HL-60/S4 (cell line): ENCODE results near the gene BAIAP2.

ENCODE experiments used
- in situ Hi-C: fragments of 300-500 bp; cut with MboI; formaldehyde crosslinking; loops from 2 replicates; pipeline ENCODE4 v1.14.3; 2022; ENCODE audit warnings: low sequenced_read_pairs

Gene BAIAP2

DNA sequence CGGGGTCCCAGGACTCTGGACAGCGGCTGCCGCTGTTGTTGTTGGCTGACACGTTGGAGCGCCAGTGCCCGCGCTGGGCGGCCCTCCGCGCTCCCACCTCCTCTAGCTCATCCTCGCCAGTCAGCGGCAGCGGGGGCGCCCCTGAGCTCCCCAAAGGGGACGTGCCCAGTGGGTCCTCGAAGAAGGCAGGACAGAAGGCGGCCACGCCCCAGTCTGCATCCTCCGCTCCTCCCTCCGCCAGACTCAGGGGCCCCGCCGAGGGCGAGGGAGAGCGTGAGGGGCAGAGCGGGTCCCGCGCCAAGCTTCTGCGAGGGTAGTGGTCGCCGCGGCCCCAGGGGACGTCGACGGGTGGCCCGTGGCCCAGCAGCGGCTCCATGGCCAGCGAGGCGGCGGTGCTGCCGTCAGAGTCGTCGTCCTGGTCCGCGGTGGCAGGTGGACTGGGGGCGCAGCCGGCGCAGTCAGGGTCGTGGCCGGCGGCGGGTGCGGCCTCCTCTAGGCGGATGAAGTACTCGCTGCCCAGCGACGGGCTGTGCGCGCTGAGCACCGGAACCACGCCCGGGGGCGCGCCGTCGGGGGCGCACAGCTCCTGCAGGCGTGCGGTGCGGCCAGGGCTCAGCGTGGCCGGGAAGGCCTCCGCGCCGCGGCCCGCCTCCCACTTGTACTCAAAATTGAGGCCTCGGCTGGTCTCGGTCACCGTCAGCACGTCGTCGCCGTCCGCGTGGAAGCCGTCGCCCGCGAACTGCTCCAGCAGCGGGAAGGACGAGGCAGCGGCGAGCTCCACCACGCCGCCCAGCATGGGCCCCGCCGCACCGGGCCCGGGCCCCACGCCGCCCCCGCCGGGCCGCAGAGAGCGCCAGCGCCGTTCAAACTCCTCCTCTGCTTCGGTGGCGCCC is 87.1 kb downstream of the BAIAP2 start:
- in situ Hi-C loops = no loop called here

DNA sequence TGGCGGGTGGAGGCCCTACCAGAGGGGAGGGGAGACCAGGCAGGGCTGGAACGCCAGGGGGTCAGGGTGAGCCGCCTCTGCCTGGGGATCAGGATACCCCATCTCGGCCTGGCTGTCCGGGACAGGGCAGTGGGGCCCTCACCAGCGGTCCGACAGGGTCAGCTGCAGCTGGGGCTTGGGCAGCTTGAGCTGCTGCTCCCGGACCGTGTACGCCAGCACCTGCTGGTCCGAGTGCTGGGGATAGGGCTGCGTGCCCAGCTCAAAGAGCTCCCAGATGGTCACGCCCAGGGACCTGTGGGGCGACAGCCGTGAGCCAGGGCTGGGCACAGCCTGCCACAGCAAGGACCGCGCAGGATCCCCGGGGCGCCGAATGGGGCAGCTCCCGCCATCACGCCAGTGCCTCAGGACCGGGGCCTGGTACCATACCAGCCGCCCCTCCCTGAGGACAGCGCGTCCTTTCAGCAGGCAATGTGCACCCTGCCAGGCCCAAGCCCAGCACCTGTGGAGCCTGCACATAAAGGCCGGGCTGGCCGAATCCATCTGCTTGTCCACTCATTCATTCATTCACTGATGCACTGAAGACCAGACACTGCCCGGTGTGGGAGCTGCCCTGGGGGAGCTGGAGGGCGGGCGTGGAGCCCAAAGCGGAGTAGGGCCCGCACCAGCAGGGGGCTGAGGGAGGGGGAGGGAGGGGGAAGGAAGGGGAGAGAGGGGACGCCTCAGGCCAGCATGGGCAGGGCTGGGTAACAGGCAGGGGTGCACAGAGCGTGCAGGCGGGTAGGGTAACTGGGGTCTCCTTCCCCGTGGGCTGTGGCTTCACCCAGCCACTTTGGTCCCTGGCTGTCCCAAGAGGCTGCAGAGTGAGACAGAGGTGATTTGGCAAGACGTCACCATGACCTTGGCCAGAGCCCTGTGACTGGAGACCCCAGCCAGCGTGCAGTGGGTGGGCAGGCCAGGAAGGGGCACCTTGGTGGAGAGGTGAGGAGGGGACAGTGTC is 88.4 kb downstream of the BAIAP2 start:
- in situ Hi-C loops = no loop called here

DNA sequence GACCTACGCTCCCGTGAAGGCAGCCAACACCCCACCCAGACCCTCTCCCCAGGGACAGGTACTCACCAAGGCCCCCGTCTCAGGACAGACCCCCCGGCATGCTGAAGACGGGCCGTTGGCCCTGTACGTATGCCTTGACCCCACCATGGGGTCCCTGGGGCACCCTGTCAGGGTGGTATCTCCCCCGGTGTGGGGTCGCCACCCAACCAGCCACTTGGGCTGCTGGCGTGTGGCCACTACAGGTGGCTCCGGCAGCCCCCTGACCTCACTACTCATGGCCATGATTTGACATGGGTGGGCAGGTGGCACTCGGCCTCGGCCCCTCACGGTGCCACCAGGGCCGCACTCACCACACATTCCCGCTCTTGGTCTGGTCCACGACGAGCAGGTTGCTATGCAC is 89.4 kb downstream of the BAIAP2 start:
- in situ Hi-C loops = no loop called here

DNA sequence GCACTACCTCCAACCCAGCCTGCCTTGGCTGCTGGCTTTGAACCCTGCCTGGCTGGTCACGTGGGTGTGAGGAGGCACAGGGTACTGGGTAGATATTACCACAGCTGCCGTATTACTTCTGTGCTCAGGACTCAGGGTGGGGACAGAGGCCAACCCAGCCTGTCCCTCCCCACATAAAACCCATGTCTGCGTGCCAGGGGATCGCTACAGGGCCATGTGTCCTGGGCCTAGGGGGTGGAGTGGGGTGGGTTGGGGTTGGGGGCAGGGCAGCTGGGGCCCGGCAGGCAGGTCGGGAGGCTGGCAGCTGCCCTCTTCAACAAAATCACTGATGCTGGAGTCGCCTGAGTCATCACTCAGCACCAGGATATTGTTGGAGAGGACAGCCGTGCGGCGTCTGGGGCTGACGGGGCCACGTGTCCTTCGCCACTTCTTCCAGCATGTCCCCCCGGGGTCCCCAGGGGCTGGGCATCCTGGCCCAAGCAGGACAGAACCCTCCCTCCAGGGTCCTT is 90.7 kb downstream of the BAIAP2 start:
- in situ Hi-C loops = no loop called here

DNA sequence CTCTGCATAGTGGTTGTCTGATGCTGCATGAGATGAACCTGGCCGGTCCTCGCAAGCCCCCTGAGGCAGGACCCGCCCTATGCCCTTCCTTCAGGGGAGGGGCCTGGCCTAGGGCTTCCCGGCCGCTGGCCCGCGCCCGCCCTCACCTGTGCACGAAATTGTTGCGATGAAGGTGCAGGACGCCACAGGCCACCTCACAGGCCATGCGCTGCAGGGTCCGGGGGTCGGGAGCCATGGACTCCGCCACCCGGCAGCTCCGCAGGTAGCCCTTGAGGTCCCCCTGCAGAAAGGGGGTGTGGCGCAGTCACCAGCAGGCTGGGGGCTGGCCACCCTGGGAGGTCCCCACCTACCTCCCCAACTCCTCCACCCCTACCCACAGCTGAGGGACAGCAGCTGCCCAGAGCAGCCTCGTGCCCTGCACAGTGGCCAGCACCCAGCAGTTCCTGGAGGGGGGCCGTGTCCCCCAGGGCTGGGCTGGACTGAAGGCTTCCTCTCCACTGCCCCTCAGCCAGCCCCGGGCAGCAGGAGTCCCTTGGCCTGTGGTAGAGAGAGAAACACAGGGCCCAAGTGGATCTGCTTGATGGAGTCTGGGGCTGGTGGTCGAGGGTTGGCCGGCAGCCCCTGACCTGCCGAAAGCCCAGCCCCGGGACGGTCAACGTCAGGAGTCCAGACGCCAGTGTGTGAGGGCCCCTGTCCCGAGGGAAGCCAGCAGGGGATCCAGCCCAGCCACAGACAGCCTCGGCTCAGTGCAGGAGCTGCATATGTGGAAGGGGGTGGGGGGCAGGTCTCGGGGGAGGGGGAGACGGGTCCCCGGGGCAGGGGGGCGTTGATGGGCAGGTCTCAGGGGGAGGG is 91.6 kb downstream of the BAIAP2 start:
- in situ Hi-C loops = no loop called here

DNA sequence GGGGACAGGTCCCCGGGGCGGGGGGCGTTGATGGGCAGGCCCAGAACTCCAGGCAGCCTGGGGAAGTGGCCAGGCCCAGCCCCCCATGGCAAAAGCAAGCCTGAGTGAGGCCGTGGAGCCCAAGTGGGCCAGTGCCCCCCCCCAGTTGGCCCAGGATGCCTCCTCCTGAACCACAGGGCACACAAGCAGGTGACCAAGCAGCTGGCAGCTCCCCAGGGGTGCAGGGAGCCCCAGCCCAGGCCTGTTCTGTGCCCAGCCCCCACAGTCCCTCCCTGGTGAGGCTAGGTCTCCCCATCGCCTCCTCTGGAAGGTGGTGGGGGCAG is 92.1 kb downstream of the BAIAP2 start:
- in situ Hi-C loops = no loop called here

DNA sequence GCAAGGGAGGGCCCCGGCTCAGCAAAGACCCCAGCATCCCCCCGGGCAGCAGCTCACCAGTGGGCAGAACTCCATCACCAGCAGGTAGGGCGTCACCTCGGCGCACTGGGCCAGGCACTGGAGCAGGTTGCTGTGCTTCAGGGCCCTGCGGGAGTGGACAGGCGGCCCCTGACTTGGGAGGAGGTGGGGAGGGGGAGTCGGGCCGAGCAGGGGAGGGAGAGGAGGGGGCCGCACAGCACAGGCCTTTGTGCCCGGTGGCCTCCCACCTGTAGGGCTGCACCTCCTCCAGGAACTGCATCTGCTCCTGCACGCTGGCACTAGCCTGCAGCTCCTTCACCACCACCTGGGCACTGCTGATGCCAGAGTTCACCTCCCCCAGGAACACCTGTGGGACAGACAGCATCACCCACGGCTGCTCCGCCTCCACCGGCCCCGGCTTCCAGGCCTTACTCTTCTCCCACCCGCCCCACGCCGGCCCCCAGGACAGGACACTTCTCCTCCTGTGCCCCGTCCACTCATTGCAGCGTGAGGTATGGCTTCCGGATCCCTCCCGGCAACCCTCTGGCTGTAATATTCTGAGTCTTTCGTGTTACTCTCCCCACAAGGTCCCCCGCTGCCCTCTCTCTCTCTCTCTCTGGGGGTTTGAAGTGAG is 92.7 kb downstream of the BAIAP2 start:
- in situ Hi-C loops = no loop called here

DNA sequence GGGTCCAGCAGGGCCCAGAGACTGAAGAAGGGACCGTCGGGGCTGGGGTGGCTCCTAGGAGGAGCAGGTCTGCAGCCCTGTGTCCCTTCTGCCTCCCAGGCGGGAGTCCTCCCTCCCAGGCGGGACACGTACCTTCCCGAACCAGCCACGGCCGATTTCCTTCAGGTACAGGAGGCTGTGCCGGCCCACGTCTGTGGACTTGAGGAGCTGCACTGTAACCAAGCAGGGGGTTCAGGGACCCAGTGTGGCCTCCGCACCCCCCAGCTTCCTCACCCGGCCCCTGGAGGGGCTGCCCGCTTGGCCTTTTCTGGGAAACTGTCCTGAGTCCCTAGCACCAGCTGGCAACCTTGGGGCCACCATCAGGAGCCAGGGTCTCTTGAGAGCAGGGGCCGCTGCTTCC is 93.4 kb downstream of the BAIAP2 start:
- in situ Hi-C loops = no loop called here

DNA sequence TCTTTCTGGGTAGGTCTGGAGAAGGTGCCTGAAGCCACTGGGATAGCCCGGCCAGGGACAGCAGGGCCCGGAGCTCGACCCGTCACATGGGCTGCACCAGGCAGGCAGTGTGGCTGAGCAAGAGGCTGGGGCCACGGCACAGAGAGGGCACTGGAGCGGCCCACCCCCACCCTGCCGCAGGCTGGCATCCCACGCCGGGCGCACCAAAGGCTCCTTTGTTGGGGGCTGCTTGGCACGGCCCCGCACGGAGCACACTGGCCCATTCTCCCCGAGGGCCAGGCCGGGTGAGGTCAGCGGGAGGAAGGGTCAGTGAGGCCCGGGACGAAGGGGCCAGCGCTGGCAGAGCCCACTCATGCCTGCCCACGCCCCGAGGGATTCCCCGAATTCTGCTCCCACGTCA is 93.8 kb downstream of the BAIAP2 start:
- in situ Hi-C loops = no loop called here

DNA sequence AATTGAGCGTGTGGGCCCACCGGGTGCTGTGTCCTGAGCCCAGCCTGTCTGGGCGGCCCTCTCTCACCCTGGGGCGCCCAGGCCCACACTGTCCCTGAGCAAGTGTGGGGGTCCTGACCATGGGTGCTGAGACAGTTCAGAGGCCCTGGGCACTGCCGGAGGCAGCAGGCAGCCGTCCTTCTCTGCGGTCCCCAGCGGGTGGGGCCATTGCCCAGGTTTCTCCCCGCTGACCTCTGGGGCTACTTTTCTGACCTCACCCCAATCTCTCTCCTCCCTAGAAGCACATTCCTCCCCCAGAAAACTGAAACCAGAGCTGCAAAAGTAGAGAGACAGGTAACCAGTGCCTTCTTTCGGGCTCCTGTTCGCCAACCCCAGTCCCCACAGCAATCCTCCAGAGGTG is 94.3 kb downstream of the BAIAP2 start:
- in situ Hi-C loops = no loop called here

DNA sequence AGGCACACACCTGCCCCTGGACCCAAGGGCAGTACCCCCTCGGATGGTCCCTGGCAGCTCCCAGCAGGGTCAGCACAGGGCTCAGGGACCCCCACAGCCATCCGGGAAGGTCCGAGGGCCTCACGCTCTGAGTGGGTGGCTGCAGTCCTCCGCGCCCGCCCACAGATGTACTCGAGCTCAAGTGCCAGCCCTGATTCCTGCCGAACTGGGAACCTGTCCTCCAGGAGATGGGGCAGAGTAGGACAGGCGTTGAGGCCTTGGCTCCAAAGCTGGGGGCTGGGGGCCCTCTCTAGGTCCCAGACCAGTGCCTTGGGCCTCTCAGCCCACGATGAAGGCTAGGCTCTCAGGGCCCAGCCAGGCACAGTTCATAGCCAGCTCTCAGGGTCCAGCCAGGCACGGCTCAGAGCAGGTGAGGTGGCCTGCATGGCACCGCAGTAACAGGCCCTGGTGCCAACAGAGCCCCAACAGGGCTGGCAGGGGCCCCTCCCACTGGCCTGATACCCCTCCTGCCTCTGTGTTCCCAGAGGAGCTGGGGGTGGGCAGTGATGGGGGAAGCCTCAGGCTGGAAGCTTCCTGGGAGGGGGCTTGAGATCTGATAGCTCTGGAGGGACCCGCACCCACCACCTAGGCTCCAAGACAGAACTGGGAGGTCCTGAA is 94.9 kb downstream of the BAIAP2 start:
- in situ Hi-C loops = no loop called here

DNA sequence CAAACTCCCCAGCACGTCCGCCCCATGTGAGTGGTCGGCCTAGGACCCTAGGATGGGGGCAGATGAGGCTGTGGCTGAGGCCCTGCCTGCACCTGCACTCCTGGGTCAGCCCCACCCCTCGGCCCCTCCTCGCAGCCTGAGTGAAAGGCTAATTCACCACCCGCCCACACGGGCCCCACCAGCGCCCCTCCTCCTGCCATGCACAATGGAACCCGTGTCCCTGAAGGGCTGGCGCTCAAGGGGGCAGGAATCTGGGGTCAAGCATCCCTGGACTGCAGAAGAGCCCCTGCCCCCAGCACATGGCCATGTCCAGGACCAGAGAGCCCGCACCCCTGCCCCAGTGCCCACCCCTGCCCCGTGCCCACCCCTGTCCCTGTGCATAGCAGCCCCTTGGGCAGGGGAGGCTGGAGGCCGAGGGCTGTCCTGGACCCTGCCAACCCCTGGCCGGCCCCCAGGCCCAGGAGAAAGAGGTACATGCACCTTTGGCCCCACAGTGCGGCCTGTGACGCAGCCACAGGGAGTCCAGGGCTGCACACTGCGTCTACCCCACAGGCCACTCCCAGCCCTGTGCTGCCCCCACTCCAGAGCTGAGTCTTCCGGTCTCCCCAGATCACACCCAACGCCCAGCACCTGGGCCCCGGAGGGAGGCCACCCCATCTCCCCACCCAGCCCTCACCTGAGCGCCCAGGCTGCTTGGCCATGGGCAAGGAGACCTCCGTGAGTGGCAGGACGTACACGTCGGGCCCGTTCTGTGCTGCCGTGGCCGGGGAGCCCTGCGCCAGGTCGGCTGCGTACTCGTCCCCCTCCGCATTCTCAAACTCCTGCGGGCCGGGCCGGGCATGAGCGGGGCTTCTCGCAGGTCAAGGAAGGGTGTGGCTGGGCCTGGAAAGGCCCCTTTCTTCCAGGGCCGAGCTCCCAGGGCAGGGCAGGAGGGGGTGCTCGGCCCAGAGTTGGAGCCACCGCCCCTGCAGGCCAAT is 95.7 kb downstream of the BAIAP2 start:
- in situ Hi-C loops = no loop called here

DNA sequence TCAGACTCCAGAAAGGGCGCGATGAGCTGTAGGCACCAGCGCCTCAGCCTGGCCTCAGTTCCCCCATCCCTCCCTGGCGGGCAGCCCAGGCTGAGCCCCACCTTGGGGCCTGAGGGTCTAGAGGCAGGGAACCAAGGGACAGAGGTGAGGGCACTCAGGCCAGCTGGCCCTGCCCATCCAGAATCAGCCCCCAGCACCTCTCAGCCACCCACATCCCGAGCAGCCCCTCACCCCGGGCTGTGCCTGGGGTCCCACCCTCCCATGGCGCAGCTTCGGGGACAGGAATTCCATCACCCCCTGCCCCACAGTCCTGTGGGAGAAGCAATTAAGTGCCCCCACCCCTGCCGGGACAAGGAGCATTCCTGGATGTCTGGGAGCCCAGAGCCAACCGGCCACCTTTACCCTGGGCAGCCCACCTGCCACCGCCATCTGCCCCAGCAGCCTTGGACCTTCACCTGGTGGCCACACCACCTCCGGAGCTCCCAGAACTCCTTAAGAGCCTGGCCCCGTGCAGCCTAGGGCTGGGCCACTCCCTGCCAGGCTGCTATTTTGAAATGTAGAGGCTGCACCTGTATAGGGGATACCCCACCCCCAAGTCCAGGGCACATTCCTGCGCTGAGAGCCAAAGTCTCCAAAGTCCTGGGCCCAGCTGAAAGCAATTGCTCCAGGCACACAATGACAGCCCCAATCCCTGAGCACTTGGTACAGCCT is 96.7 kb downstream of the BAIAP2 start:
- in situ Hi-C loops = no loop called here

DNA sequence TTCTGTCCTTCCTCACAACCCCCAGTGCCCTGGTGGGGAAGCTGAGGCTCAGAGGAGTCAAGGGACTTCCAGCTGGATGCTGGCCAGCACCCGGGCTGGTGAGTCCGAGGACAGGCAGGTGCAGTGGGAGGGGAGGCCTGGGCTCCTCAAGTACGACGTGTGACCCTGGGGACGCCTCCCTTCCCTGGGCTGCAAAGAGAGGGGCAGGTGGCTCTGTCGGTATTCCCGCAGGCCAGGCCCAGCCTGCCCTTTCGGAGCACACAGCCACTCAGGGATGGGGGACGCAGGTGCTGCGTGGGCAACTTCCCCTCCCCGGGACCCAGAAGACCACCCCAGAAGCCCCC is 97.2 kb downstream of the BAIAP2 start:
- in situ Hi-C loops = no loop called here

DNA sequence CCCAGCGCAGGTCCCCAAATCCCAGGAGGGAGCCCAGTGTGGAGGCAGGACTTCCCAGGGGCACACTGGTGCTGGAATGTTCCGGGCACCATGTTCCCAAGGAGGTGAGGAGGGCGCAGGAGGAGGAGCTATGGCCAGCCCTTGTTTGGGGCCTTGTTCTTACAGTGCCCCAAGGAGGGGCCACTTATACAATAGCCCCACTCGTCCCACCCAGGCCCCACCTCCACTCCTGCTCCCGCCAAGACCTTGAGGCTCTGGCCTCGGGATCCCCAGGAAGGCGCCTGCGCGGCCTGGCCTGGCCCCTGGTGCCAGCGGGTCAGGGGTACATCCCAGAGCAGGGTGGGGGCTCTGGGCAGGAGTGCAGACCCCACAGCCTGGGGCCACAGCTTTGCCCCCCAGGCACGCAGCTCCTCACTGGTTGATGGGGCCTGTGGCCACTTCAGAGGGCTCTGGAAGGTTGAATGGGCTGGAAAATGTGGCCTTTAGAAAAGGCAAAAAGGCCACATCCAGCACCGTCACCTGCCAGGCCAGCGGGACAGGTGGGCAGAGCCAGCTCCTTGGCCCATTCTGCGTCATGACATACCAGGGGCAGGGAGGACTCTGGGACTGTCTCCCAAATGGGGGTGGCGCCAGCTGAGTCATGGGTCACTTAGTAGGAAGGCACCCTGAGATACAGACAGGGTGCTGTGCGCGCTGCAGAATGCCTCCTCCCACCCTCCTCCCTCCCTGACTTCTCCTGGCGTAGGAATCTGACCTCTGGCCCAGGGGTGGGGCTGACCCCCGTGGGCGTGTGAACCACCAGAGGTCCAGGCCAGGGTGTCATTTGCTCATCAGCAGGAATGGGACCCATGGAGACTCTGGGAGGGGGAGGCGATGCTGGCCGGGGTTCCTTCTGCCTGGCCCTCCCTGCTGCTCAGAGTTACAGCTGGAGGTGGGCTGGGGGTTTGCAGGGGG is 98.1 kb downstream of the BAIAP2 start:
- in situ Hi-C loops = no loop called here

DNA sequence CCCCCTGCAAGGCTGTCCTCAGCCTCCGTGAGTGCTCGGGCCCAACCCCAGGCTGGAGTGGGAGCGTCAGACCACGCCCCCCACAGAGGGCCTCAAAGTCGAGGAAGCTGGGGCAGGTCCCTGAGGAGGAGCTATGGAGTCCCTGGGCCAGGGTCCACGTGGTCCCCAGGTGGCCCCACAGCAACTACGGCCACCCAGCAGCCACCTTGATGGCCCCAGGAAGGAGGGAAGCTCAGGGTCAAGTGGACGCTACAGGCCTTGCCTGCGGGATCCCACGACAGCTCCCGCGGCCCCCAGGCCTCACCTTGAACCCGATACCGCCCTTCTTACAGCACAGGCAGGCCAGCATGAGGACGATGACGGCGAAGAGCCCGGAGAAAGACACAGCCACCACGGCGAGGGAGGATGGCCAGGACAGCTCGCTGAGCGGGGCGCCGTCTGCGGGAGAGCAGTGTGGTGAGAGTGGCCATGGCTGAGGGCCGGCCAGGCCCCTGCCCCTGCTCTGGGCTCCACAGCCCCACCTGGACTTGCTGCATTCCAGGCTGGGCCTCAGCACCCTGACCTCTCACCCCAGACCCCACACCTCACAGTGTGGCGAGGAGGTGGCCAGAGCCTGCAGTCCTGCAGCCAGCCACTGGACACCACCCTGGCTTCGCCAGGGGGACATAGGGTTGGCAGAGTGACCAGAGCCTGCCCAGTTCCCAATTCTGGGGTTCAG is 99.3 kb downstream of the BAIAP2 start:
- in situ Hi-C loops = no loop called here
